Coronary artery (tissue), 2 donors: Measurements from ENCODE around the gene PSMG4.

Experiments
- DNase-seq: peaks from one replicate; pipeline ENCODE4 v3.0.0-alpha.2; 2017; ENCODE audit warnings: low spot score
- H3K27ac ChIP-seq, 2 donors: fragments of 200-600 bp; sonication (generic); one replicate each; pipeline ENCODE4 v1.5.1; 2016 to 2019
- H3K4me3 ChIP-seq: fragments of 200-600 bp; sonication (generic); 2 replicates; pipeline ENCODE4 v1.5.1; 2016; ENCODE audit warnings: mild to moderate bottlenecking, moderate library complexity
- CTCF ChIP-seq: fragments of 200-600 bp; sonication (generic); IDR thresholded peaks from one replicate; pipeline ENCODE4 v1.5.1; 2019; ENCODE audit warnings: antibody characterized with exemption

Gene PSMG4

GRCh38 chr6:3226481-3227362 lies 32.0 kb upstream of the PSMG4 start:
- no peak for DNase-seq
- H3K4me3 ChIP-seq, result peak overlapping the region; percentile 78
- no peak for TF ChIP-seq CTCF
- H3K27ac ChIP-seq, result peak overlapping the region in 1 of 2 donors; percentile 45

- peak within 1 kb of the TSS; percentile 78 for H3K4me3 ChIP-seq
- no peak for DNase-seq
- peak within 1 kb of the TSS in 1 of 2 donors; percentile 45 for H3K27ac ChIP-seq
- TF ChIP-seq CTCF, result no peak
These were observed 31.2 kb upstream of the PSMG4 start, which contains the start of gene TUBB2B for GRCh38 chr6:3227363-3228045. Gene TUBB2B, minus strand, starts transcription at chr6:3227653. Its CDS starts 110 bp downstream, at chr6:3227543.

GRCh38 chr6:3228046-3228671 lies 30.6 kb upstream of the PSMG4 start:
- TF ChIP-seq CTCF, result no peak

GRCh38 chr6:3228771-3229565 lies 29.8 kb upstream of the PSMG4 start:
- no peak for DNase-seq
- no peak overlapping the region for H3K27ac ChIP-seq
- no peak for TF ChIP-seq CTCF
- H3K4me3 ChIP-seq, result peak overlapping the region; percentile 78

More at GRCh38 chr6:3228046-3228671, 30.6 kb upstream of the PSMG4 start:
- Histone ChIP-seq H3K27ac (peak overlapping the region in 1 of 2 donors; percentile 44), H3K4me3 (peak overlapping the region; percentile 78)
- no peak for DNase-seq

GRCh38 chr6:3229566-3230178 lies 29.1 kb upstream of the PSMG4 start:
- no peak for TF ChIP-seq CTCF
- Histone ChIP-seq H3K4me3 (peak overlapping the region; percentile 78), H3K27ac (no peak overlapping the region)
- no peak for DNase-seq

GRCh38 chr6:3230256-3230882 lies 28.4 kb upstream of the PSMG4 start:
- no peak for TF ChIP-seq CTCF
- H3K4me3 ChIP-seq, result peak overlapping the region; percentile 78
- H3K27ac ChIP-seq, result no peak overlapping the region
- no peak for DNase-seq
